Measurements from ENCODE around the gene BBX. TPM values are rescaled to one million over a fixed set of nuclear protein-coding genes. Genes with fewer than 3 reads are reported as not detected.

Gene BBX
- total RNA-seq, 1 donor from 2014 or later: 51.6 TPM

GRCh38 chr3:107769882-107770281, 247.1 kb downstream of the BBX start:
- no peak for TF ChIP-seq CTCF (conservative IDR thresholded peaks at IDR 0.05)
- Mint-ChIP-seq H3K4me1 (peaks cover 6% of the 10 kb centered on the region), H3K27me3 (ENCODE audit: low read depth) (no peaks in the 10 kb centered on the region), H3K27ac (ENCODE audit: unreplicated experiment) (no peak overlapping the region), H3K9me3 (no peaks in the 10 kb centered on the region), H3K36me3 (ENCODE audit: low read depth) (peaks cover 22% of the 10 kb centered on the region), H3K4me3 (no peak overlapping the region)
- no peak for DNase-seq (ENCODE audit: low read depth, low spot score)

GRCh38 chr3:107772016-107772415, 249.3 kb downstream of the BBX start:
- Mint-ChIP-seq H3K4me3 (no peak overlapping the region), H3K36me3 (ENCODE audit: low read depth) (peaks cover 14% of the 10 kb centered on the region), H3K27me3 (ENCODE audit: low read depth) (no peaks in the 10 kb centered on the region), H3K27ac (ENCODE audit: unreplicated experiment) (no peak overlapping the region), H3K4me1 (peaks cover 9% of the 10 kb centered on the region), H3K9me3 (no peaks in the 10 kb centered on the region)
- DNase-seq (ENCODE audit: low read depth, low spot score): no peak
- TF ChIP-seq CTCF (conservative IDR thresholded peaks at IDR 0.05): no peak

GRCh38 chr3:107775974-107776373, 253.2 kb downstream of the BBX start:
- Mint-ChIP-seq H3K27ac (ENCODE audit: unreplicated experiment) (no peak overlapping the region), H3K27me3 (ENCODE audit: low read depth) (no peaks in the 10 kb centered on the region), H3K4me1 (peaks cover 6% of the 10 kb centered on the region), H3K36me3 (ENCODE audit: low read depth) (peaks cover 27% of the 10 kb centered on the region), H3K4me3 (no peak overlapping the region), H3K9me3 (no peaks in the 10 kb centered on the region)
- no peak for TF ChIP-seq CTCF (conservative IDR thresholded peaks at IDR 0.05)
- no peak for DNase-seq (ENCODE audit: low read depth, low spot score)

GRCh38 chr3:107781253-107781652, 258.5 kb downstream of the BBX start:
- Mint-ChIP-seq H3K4me3 (no peak overlapping the region), H3K27me3 (ENCODE audit: low read depth) (no peaks in the 10 kb centered on the region), H3K27ac (ENCODE audit: unreplicated experiment) (no peak overlapping the region), H3K4me1 (peaks cover under 1% of the 10 kb centered on the region), H3K36me3 (ENCODE audit: low read depth) (peaks cover 44% of the 10 kb centered on the region), H3K9me3 (no peaks in the 10 kb centered on the region)
- no peak for TF ChIP-seq CTCF (conservative IDR thresholded peaks at IDR 0.05)
- DNase-seq (ENCODE audit: low read depth, low spot score): no peak

GRCh38 chr3:107782054-107782453, 259.3 kb downstream of the BBX start:
- no peaks in the 10 kb centered on the region for H3K9me3 Mint-ChIP-seq
- no peak overlapping the region for H3K4me3 Mint-ChIP-seq
- no peaks in the 10 kb centered on the region for H3K4me1 Mint-ChIP-seq
- no peaks in the 10 kb centered on the region for H3K27me3 Mint-ChIP-seq (ENCODE audit: low read depth)
- TF ChIP-seq CTCF (conservative IDR thresholded peaks at IDR 0.05): no peak
- H3K36me3 Mint-ChIP-seq (ENCODE audit: low read depth): peaks cover 50% of the 10 kb centered on the region
- DNase-seq (ENCODE audit: low read depth, low spot score): no peak
- no peak overlapping the region for H3K27ac Mint-ChIP-seq (ENCODE audit: unreplicated experiment)

- Mint-ChIP-seq H3K4me1 (peaks cover 2% of the 10 kb centered on the region), H3K27me3 (ENCODE audit: low read depth) (no peaks in the 10 kb centered on the region), H3K9me3 (peaks cover 6% of the 10 kb centered on the region), H3K4me3 (no peak overlapping the region), H3K36me3 (ENCODE audit: low read depth) (peaks cover 46% of the 10 kb centered on the region), H3K27ac (ENCODE audit: unreplicated experiment) (peak overlapping the region; percentile 27)
- TF ChIP-seq CTCF (conservative IDR thresholded peaks at IDR 0.05): no peak
- no peak for DNase-seq (ENCODE audit: low read depth, low spot score)
Observed at GRCh38 chr3:107790612-107791011, 267.9 kb downstream of the BBX start.
